Parathyroid adenoma (tissue), 2 donors: Measurements from ENCODE around the gene GADD45G.

Source experiments
- H2AFZ ChIP-seq: fragments of 300-600 bp; sonication (generic); one replicate; pipeline ENCODE4 v1.7.0; 2017; ENCODE audit warnings: antibody characterized with exemption, mild to moderate bottlenecking
- H3K27ac ChIP-seq: fragments of 300-600 bp; sonication (generic); one replicate; pipeline ENCODE4 v1.7.0; 2017
- H3K27me3 ChIP-seq: fragments of 300-600 bp; sonication (generic); one replicate; pipeline ENCODE4 v1.7.0; 2017; ENCODE audit warnings: low read length; ENCODE audit not compliant: control insufficient read depth, insufficient read depth
- H3K36me3 ChIP-seq: fragments of 300-600 bp; sonication (generic); one replicate; pipeline ENCODE4 v1.7.0; 2017; ENCODE audit warnings: low read length; ENCODE audit not compliant: control insufficient read depth, insufficient read depth
- H3K4me1 ChIP-seq: fragments of 300-600 bp; sonication (generic); one replicate; pipeline ENCODE4 v1.7.0; 2017; ENCODE audit warnings: control low read depth
- H3K4me2 ChIP-seq: fragments of 300-600 bp; sonication (generic); one replicate; pipeline ENCODE4 v1.7.0; 2017; ENCODE audit warnings: low read length
- H3K4me3 ChIP-seq: fragments of 300-600 bp; sonication (generic); one replicate; pipeline ENCODE4 v1.7.0; 2017; ENCODE audit warnings: low read depth, low read length
- H3K79me2 ChIP-seq: fragments of 300-600 bp; sonication (generic); one replicate; pipeline ENCODE4 v1.7.0; 2017; ENCODE audit warnings: control low read depth
- H3K9ac ChIP-seq: fragments of 300-600 bp; sonication (generic); one replicate; pipeline ENCODE4 v1.7.0; 2017; ENCODE audit warnings: mild to moderate bottlenecking
- H3K9me3 ChIP-seq: fragments of 300-600 bp; sonication (generic); one replicate; pipeline ENCODE4 v1.7.0; 2017; ENCODE audit warnings: low read length; ENCODE audit not compliant: control insufficient read depth
- CTCF ChIP-seq: fragments of 300-600 bp; sonication (generic); IDR thresholded peaks from one replicate; pipeline ENCODE4 v1.7.0; 2017; ENCODE audit warnings: antibody characterized with exemption, mild to moderate bottlenecking
- donor health status: primary hyperparathyroidism.

Gene GADD45G

GRCh38 chr9:89608641-89609335 lies 4.0 kb downstream of the GADD45G start:
- no peaks in the 10 kb centered on the region for H3K36me3 ChIP-seq
- no peaks in the 10 kb centered on the region for H3K9me3 ChIP-seq
- H3K27me3 ChIP-seq: no peaks in the 10 kb centered on the region
- no peak overlapping the region for H3K9ac ChIP-seq
- H3K4me2 ChIP-seq: peak overlapping the region; percentile 71
- peaks cover 3% of the 10 kb centered on the region for H3K79me2 ChIP-seq
- no peak overlapping the region for H3K27ac ChIP-seq
- H2AFZ ChIP-seq: no peak overlapping the region
- no peak for TF ChIP-seq CTCF
- peak overlapping the region; percentile 91 for H3K4me3 ChIP-seq
- H3K4me1 ChIP-seq: no peaks in the 10 kb centered on the region

DNA sequence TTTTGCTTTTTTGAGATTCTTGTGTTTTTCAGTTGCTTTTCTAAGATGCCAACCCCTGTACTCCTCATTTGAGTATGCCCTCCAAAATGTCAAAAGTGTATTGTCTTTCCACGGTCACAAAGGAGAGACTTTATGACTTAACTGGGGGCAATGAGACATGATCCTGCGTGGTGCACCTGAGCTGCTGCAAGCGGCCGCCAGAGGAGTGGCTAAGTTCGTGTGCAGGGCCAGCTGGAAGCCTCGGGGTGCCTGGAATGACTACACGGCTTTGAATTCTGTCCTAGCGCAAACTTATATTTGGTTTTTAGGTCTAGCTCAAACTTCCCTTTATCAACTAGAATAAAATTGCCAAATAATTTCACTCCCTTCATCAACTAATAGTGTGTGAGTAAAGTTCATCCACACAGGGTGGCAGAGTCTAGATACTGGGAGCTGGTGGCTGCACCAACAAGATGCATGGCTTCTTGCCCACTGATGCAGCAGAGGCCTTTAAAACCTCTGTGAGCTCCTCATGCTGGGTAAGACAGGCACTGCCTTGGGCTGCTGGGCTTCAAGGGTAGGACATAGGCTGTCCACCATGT lies 4.7 kb downstream of the GADD45G start:
- Histone ChIP-seq H3K79me2 (peaks cover 3% of the 10 kb centered on the region), H3K27me3 (no peaks in the 10 kb centered on the region), H3K4me2 (no peak overlapping the region), H3K27ac (no peak overlapping the region), H3K4me1 (no peaks in the 10 kb centered on the region), H3K36me3 (no peaks in the 10 kb centered on the region), H3K4me3 (no peak overlapping the region), H2AFZ (no peak overlapping the region), H3K9ac (no peak overlapping the region), H3K9me3 (no peaks in the 10 kb centered on the region)
- TF ChIP-seq CTCF: no peak

DNA sequence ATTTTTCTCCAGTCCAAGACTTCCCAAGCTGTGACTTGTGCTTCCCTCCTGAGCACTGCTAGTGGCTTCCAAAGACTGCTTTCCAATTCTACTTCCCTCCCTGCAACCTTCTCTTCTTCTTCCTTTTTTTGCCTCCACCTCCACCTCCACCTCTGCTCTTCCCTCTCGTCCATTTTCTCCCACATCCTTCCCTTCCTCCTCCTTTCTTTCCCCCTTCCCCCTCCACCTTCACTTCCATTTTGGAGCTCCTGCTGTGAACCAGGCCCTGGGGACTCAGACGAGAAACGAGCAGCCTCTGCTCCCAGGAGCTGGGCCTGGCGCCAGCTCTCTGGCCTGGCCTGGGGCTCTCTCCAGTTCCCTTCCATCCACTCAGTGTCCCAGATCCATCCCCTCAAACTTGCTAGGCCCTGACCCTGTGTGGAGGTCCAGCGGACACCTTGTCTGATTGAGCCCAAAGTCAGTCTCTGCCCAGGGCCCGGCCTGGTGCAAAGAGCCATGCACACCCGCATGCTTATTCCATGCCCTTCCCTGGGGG lies 5.6 kb downstream of the GADD45G start:
- Histone ChIP-seq H3K36me3 (no peaks in the 10 kb centered on the region), H3K4me3 (no peak overlapping the region), H2AFZ (no peak overlapping the region), H3K4me1 (no peaks in the 10 kb centered on the region), H3K27ac (no peak overlapping the region), H3K9me3 (no peaks in the 10 kb centered on the region), H3K4me2 (no peak overlapping the region), H3K9ac (no peak overlapping the region), H3K27me3 (no peaks in the 10 kb centered on the region), H3K79me2 (no peaks in the 10 kb centered on the region)
- TF ChIP-seq CTCF: no peak

DNA sequence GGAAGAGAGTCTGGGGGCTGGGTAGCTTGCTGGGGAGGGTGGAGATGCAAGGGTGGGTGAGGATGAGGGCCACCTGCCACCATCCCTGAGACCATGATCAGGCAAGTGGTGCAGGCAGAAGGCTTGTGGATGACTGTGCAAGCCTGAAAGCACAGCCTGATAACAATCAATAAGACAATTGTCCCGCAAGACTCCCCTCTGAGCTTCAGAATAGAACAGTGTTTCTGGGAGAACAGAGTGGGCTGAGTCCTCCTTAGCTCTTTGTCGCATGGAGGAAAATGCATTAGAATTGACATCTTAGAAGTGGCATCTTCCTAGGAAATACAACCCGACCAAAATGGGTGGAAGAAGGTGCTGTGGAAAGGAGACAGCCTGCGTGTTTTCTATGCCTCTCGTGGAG lies 6.6 kb downstream of the GADD45G start:
- H3K27ac ChIP-seq: no peak overlapping the region
- no peaks in the 10 kb centered on the region for H3K9me3 ChIP-seq
- no peaks in the 10 kb centered on the region for H3K36me3 ChIP-seq
- H3K4me2 ChIP-seq: no peak overlapping the region
- H3K27me3 ChIP-seq: no peaks in the 10 kb centered on the region
- no peak overlapping the region for H3K9ac ChIP-seq
- H2AFZ ChIP-seq: no peak overlapping the region
- H3K4me1 ChIP-seq: no peaks in the 10 kb centered on the region
- TF ChIP-seq CTCF: no peak
- H3K79me2 ChIP-seq: no peaks in the 10 kb centered on the region
- H3K4me3 ChIP-seq: no peak overlapping the region
